H1 (cell line): ENCODE measurements around the gene SLC22A23. TPM values are rescaled to one million over a fixed set of nuclear protein-coding genes. Genes with fewer than 3 reads are reported as not detected.

Experiments used
- E2F6 ChIP-seq: IDR thresholded peaks from 2 replicates; pipeline ENCODE4 v1.6.1; 2012; ENCODE audit warnings: inconsistent platforms
- polyA plus RNA-seq, 7 experiments: library from polyadenylated mRNA; depleted of rRNA in 3 of 7; stranded (reverse) in 5 of 7; unstranded in 2 of 7; fragments of >200 nt in 5 of 7; fragments of 200-250 nt in 2 of 7; gene quantifications; 1 replicate in 5 of 7; 2 replicates in 1 of 7; 4 replicates in 1 of 7; pipeline versions ENCODE4 v1.2.1 to v1.2.3, GENCODE V29; 2011 to 2013; ENCODE audit warnings: missing spikeins in 2 of 7, mixed read lengths in 2 of 7
- total RNA-seq: library from RNA; stranded (reverse); fragmentation: NEBNext Ultra II Directional; extraction: Animal tissue kit (Norgen Biotek cat#: 25700); gene quantifications from 2 replicates; pipeline ENCODE4 v1.2.1, GENCODE V29; 2021
- TF ChIP-seq, protein P1 (sequence below): fragments of 300-600 bp; sonication (generic); IDR thresholded peaks from 2 replicates; pipeline ENCODE4 v1.7.1; 2012; ENCODE audit warnings: low read length, moderate library complexity, mild to moderate bottlenecking, inconsistent platforms; ENCODE audit not compliant: insufficient replicate concordance

SLC22A23 gene
- total and polyA plus RNA-seq, 2 of the 8 experiments (the other 6 are each of a cell fraction or from before 2014, with no cell fraction given) = 9.9 to 38.4 TPM

- TF ChIP-seq, protein P1, sequence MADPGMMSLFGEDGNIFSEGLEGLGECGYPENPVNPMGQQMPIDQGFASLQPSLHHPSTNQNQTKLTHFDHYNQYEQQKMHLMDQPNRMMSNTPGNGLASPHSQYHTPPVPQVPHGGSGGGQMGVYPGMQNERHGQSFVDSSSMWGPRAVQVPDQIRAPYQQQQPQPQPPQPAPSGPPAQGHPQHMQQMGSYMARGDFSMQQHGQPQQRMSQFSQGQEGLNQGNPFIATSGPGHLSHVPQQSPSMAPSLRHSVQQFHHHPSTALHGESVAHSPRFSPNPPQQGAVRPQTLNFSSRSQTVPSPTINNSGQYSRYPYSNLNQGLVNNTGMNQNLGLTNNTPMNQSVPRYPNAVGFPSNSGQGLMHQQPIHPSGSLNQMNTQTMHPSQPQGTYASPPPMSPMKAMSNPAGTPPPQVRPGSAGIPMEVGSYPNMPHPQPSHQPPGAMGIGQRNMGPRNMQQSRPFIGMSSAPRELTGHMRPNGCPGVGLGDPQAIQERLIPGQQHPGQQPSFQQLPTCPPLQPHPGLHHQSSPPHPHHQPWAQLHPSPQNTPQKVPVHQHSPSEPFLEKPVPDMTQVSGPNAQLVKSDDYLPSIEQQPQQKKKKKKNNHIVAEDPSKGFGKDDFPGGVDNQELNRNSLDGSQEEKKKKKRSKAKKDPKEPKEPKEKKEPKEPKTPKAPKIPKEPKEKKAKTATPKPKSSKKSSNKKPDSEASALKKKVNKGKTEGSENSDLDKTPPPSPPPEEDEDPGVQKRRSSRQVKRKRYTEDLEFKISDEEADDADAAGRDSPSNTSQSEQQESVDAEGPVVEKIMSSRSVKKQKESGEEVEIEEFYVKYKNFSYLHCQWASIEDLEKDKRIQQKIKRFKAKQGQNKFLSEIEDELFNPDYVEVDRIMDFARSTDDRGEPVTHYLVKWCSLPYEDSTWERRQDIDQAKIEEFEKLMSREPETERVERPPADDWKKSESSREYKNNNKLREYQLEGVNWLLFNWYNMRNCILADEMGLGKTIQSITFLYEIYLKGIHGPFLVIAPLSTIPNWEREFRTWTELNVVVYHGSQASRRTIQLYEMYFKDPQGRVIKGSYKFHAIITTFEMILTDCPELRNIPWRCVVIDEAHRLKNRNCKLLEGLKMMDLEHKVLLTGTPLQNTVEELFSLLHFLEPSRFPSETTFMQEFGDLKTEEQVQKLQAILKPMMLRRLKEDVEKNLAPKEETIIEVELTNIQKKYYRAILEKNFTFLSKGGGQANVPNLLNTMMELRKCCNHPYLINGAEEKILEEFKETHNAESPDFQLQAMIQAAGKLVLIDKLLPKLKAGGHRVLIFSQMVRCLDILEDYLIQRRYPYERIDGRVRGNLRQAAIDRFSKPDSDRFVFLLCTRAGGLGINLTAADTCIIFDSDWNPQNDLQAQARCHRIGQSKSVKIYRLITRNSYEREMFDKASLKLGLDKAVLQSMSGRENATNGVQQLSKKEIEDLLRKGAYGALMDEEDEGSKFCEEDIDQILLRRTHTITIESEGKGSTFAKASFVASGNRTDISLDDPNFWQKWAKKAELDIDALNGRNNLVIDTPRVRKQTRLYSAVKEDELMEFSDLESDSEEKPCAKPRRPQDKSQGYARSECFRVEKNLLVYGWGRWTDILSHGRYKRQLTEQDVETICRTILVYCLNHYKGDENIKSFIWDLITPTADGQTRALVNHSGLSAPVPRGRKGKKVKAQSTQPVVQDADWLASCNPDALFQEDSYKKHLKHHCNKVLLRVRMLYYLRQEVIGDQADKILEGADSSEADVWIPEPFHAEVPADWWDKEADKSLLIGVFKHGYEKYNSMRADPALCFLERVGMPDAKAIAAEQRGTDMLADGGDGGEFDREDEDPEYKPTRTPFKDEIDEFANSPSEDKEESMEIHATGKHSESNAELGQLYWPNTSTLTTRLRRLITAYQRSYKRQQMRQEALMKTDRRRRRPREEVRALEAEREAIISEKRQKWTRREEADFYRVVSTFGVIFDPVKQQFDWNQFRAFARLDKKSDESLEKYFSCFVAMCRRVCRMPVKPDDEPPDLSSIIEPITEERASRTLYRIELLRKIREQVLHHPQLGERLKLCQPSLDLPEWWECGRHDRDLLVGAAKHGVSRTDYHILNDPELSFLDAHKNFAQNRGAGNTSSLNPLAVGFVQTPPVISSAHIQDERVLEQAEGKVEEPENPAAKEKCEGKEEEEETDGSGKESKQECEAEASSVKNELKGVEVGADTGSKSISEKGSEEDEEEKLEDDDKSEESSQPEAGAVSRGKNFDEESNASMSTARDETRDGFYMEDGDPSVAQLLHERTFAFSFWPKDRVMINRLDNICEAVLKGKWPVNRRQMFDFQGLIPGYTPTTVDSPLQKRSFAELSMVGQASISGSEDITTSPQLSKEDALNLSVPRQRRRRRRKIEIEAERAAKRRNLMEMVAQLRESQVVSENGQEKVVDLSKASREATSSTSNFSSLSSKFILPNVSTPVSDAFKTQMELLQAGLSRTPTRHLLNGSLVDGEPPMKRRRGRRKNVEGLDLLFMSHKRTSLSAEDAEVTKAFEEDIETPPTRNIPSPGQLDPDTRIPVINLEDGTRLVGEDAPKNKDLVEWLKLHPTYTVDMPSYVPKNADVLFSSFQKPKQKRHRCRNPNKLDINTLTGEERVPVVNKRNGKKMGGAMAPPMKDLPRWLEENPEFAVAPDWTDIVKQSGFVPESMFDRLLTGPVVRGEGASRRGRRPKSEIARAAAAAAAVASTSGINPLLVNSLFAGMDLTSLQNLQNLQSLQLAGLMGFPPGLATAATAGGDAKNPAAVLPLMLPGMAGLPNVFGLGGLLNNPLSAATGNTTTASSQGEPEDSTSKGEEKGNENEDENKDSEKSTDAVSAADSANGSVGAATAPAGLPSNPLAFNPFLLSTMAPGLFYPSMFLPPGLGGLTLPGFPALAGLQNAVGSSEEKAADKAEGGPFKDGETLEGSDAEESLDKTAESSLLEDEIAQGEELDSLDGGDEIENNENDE = no peak
- TF ChIP-seq E2F6 = no peak
These were observed 76.3 kb downstream of the SLC22A23 start (continued) for GRCh38 chr6:3380344-3381232.
